ENCODE measurements around the gene ACBD3. TPM values are rescaled to one million over a fixed set of nuclear protein-coding genes. Genes with fewer than 3 reads are reported as not detected.

The ACBD3 gene
- total and polyA plus RNA-seq, 2 of the 8 experiments (the other 6 are each of a cell fraction or from before 2014, with no cell fraction given) = 8.4 to 29.4 TPM

DNA sequence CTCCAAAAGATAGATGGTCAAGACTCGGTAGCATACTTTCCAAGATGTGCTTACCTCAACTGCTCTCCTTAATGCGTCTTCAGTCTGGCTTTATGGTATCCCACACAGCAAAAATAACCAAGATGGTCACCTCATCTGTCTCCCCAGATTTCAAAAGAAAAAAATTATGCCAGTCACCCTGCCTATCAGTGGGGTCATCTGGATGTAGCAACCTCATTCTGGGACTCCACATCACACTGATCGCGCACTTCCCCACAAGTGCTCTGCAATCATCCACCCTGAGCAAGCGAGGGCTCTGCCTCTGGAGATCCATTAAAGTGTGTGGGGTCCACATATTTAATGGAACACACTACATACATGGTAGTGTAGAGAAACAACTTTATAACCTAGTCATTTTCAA is 42.5 kb downstream of the ACBD3 start (continued):
- TF ChIP-seq CEBPB (IDR thresholded peaks at IDR 0.05; ENCODE audit: low read depth, low read length) = no peak
